Gastrocnemius medialis (tissue), 4 donors: ENCODE measurements around the gene AAMDC. TPM values are rescaled to one million over a fixed set of nuclear protein-coding genes. Genes with fewer than 3 reads are reported as not detected.

Experiments used
- ATAC-seq, 2 donors: fragments of 150-250 bp; one replicate each; pipeline ENCODE4 v1.9.1; 2016
- DNase-seq, 2 donors: peaks; one replicate each; pipeline ENCODE4 v3.0.0-alpha.2; 2019
- H3K27ac ChIP-seq, 4 donors: fragments of 200-600 bp; sonication (generic); 1 replicate in 1 of 4; 2 replicates in 3 of 4; pipeline ENCODE4 v1.5.1; 2016 to 2018; ENCODE audit warnings: mild to moderate bottlenecking in 2 of 4, moderate library complexity in 1 of 4
- H3K27me3 ChIP-seq, 3 donors: fragments of 200-600 bp; sonication (generic) in 2 of 3; 1 replicate in 1 of 3; 2 replicates in 2 of 3; pipeline versions ENCODE4 v1.5.1 to v1.6.0; 2016 to 2019; ENCODE audit warnings: mild to moderate bottlenecking in 1 of 3, moderate library complexity in 1 of 3
- H3K36me3 ChIP-seq, 2 donors: fragments of 200-600 bp; sonication (generic) in 1 of 2; one replicate each; pipeline ENCODE4 v1.5.1; 2017 to 2018
- H3K4me1 ChIP-seq, 2 donors: fragments of 200-600 bp; sonication (generic) in 1 of 2; one replicate each; pipeline ENCODE4 v1.5.1; 2016 to 2017; ENCODE audit warnings: mild to moderate bottlenecking in 2 of 2
- H3K4me3 ChIP-seq, 4 donors: fragments of 200-600 bp; sonication (generic) in 3 of 4; 1 replicate in 1 of 4; 2 replicates in 3 of 4; pipeline ENCODE4 v1.5.1; 2016 to 2019; ENCODE audit warnings: mild to moderate bottlenecking in 2 of 4
- H3K9me3 ChIP-seq, 3 donors: fragments of 200-600 bp; sonication (generic) in 2 of 3; 1 replicate in 1 of 3; 2 replicates in 2 of 3; pipeline ENCODE4 v1.5.1; 2016 to 2019
- POLR2A ChIP-seq, 2 donors: fragments of 450-650 bp; IDR thresholded peaks; one replicate each; pipeline ENCODE4 v1.6.1; 2017; ENCODE audit warnings: antibody characterized with exemption in 2 of 2, mild to moderate bottlenecking in 2 of 2, moderate library complexity in 2 of 2
- in situ Hi-C, 4 donors: fragments of 200-750 bp; cut with MboI; loops; one replicate each; pipeline versions ENCODE4 v1.15.0 to v1.8.0; 2017; ENCODE audit warnings: low sequenced_read_pairs in 4 of 4
- intact Hi-C: fragments of 100-400 bp; cut with DNase I; formaldehyde crosslinking; loops from one replicate; pipeline ENCODE4 v1.15.1; 2023; ENCODE audit warnings: low total_unique reads
- total RNA-seq, 4 donors: library from RNA; depleted of rRNA; stranded (reverse); fragments of >200 nt; gene quantifications; one replicate each; pipeline versions ENCODE4 v1.1.0 to v1.2.3, GENCODE V29; 2016
- TF ChIP-seq, protein P1 (sequence below), 5 experiments: fragments of 450-650 bp in 3 of 5; fragments of 200-600 bp in 2 of 5; sonication (generic) in 2 of 5; IDR thresholded peaks in 4 of 5; conservative IDR thresholded peaks in 1 of 5; 1 replicate in 4 of 5; 2 replicates in 1 of 5; pipeline ENCODE4 v1.5.1; 2016 to 2019; ENCODE audit warnings: antibody characterized with exemption in 5 of 5, mild to moderate bottlenecking in 3 of 5, moderate library complexity in 3 of 5

AAMDC gene
- total RNA-seq, 4 donors from 2014 or later: 32.4 to 70.3 (median 48.3) TPM

DNA sequence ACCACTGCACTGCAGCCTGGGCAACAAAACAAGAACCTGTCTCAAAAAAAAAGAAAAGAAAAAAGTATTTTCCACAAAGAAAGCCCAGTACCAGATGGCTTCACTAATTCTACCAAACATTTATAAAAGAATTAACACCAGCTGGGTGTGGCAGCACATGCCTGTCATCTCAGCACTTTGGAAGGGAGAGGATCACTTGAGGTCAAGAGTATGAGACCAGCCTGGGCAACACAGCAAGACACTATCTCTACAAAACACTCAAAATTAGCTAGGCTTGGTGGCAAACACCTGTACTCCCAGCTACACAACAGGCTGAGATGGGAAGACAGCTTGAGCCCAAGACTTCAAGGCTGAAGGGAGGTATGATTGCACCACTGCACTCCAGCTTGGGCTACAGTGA is 20.5 kb upstream of the AAMDC start:
- intact Hi-C loops: no loop called here

DNA sequence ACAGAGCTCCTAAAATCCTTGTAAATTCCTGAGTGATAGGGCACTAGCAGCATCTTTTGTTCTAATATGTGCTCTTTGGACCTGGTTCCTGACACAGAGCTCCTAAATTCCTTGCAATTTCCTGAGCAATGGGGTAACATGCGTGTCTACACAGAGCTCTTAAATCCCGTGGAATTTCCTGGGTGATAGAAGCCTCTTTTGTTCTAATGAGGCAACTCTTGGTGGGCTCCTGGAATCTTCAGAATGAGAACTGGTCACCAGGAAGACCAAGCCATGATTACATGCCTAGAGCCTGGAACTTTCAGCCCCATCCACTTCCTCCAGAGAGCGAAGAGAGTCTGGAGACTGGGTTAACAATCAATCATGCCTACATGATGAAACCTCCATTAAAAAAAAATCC is 19.5 kb upstream of the AAMDC start:
- in situ Hi-C loops: loop anchor here in 1 of 4 donors (25.0 kb wide), 1 partner anchor 186 kb away; the partner anchor contains the start of gene INTS4
- H3K4me3 ChIP-seq: no peak overlapping the region
- no peaks in the 10 kb centered on the region for H3K36me3 ChIP-seq
- no peak overlapping the region for H3K27ac ChIP-seq
- ATAC-seq: no peak
- no peaks in the 10 kb centered on the region for H3K9me3 ChIP-seq
- H3K27me3 ChIP-seq: no peaks in the 10 kb centered on the region
- H3K4me1 ChIP-seq: peaks cover 7 to 8% of the 10 kb centered on the region in 2 donors
- TF ChIP-seq POLR2A (IDR thresholded peaks at IDR 0.05): no peak
- TF ChIP-seq, protein P1, sequence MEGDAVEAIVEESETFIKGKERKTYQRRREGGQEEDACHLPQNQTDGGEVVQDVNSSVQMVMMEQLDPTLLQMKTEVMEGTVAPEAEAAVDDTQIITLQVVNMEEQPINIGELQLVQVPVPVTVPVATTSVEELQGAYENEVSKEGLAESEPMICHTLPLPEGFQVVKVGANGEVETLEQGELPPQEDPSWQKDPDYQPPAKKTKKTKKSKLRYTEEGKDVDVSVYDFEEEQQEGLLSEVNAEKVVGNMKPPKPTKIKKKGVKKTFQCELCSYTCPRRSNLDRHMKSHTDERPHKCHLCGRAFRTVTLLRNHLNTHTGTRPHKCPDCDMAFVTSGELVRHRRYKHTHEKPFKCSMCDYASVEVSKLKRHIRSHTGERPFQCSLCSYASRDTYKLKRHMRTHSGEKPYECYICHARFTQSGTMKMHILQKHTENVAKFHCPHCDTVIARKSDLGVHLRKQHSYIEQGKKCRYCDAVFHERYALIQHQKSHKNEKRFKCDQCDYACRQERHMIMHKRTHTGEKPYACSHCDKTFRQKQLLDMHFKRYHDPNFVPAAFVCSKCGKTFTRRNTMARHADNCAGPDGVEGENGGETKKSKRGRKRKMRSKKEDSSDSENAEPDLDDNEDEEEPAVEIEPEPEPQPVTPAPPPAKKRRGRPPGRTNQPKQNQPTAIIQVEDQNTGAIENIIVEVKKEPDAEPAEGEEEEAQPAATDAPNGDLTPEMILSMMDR (IDR thresholded peaks at IDR 0.05 in 4 of 5, conservative IDR thresholded peaks at IDR 0.05 in 1 of 5): no peak
- DNase-seq: no peak
- intact Hi-C loops: no loop called here

More for the DNA sequence above, 20.5 kb upstream of the AAMDC start:
- ATAC-seq: no peak
- no peak for DNase-seq
- no peak for TF ChIP-seq POLR2A (IDR thresholded peaks at IDR 0.05)
- TF ChIP-seq, protein P1 (IDR thresholded peaks at IDR 0.05 in 4 of 5, conservative IDR thresholded peaks at IDR 0.05 in 1 of 5): no peak
- no peak overlapping the region for H3K27ac ChIP-seq
- H3K27me3 ChIP-seq: no peaks in the 10 kb centered on the region
- H3K36me3 ChIP-seq: no peaks in the 10 kb centered on the region
- H3K9me3 ChIP-seq: no peaks in the 10 kb centered on the region
- in situ Hi-C loops: loop anchor here in 1 of 4 donors (25.0 kb wide), 1 partner anchor 187 kb away; the partner anchor contains the start of gene INTS4
- H3K4me1 ChIP-seq: peaks cover 9 to 10% of the 10 kb centered on the region in 2 donors
- H3K4me3 ChIP-seq: no peak overlapping the region

DNA sequence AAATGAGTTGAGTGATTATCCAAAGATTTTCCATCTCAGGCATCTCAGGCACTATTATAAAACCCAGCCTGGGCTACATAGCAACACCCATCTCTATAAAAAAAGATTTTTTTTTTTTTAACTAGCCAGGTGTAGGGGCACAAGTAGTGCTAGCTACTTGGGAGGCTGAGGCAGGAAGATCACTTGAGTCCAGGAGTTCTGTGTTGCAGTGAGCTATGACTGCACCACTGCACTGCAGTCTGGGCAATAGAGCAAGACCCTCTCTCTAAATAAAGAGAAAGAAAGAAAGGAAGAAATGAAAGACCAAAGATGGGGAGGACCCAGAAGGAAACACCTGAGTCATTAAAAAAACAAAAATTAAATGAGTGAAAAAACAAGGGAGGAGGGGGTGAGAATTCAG is 14.5 kb upstream of the AAMDC start:
- no peak for DNase-seq
- no peak overlapping the region for H3K4me3 ChIP-seq
- in situ Hi-C loops: loop anchor here in 1 of 4 donors (25.0 kb wide), 1 partner anchor 181 kb away; the partner anchor contains the start of gene INTS4
- no peaks in the 10 kb centered on the region for H3K27me3 ChIP-seq
- H3K27ac ChIP-seq: no peak overlapping the region
- H3K36me3 ChIP-seq: no peaks in the 10 kb centered on the region
- intact Hi-C loops: no loop called here
- TF ChIP-seq, protein P1 (IDR thresholded peaks at IDR 0.05 in 4 of 5, conservative IDR thresholded peaks at IDR 0.05 in 1 of 5): no peak
- TF ChIP-seq POLR2A (IDR thresholded peaks at IDR 0.05): no peak
- peaks cover 3 to 12% of the 10 kb centered on the region in 2 donors for H3K4me1 ChIP-seq
- H3K9me3 ChIP-seq: no peaks in the 10 kb centered on the region
- ATAC-seq: no peak

DNA sequence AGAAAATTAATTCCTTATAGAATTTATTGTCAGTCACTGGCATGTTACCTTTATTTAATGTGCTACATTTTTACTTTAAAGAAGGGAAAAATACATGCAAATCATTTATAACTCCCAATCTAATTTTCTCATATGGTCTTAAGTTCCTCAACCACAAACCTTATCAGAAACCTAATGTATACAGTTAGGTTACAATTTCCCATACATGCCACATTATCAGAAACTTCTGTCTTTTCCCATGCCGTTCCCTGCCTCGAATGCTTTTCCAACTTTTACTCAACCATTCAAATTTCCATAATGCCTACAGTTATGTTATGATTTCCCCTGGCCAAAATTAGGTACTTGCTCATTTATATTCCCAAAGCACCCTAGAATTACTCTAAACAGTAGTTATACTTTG is 14.0 kb upstream of the AAMDC start:
- peaks cover 3 to 12% of the 10 kb centered on the region in 2 donors for H3K4me1 ChIP-seq
- in situ Hi-C loops: loop anchor here in 1 of 4 donors (25.0 kb wide), 1 partner anchor 180 kb away; the partner anchor contains the start of gene INTS4
- ATAC-seq: no peak

More for the DNA sequence above, 14.0 kb upstream of the AAMDC start:
- no peaks in the 10 kb centered on the region for H3K36me3 ChIP-seq
- intact Hi-C loops: no loop called here
- TF ChIP-seq, protein P1 (IDR thresholded peaks at IDR 0.05 in 4 of 5, conservative IDR thresholded peaks at IDR 0.05 in 1 of 5): no peak
- TF ChIP-seq POLR2A (IDR thresholded peaks at IDR 0.05): no peak
- no peak for DNase-seq
- no peaks in the 10 kb centered on the region for H3K27me3 ChIP-seq
- H3K4me3 ChIP-seq: no peak overlapping the region
- H3K27ac ChIP-seq: no peak overlapping the region
- no peaks in the 10 kb centered on the region for H3K9me3 ChIP-seq
